Measurements from ENCODE around the gene PRRT1. TPM values are rescaled to one million over a fixed set of nuclear protein-coding genes. Genes with fewer than 3 reads are reported as not detected.
"Not testable (repeated sequence)": the region's sequence is repeated elsewhere in the genome, so short reads cannot be mapped to it uniquely, and the experiment has no call there.

The PRRT1 gene
- polyA plus RNA-seq, 2 of the 4 experiments (the other 2 are of a cell fraction), result 0.19 to 0.63 TPM

DNA sequence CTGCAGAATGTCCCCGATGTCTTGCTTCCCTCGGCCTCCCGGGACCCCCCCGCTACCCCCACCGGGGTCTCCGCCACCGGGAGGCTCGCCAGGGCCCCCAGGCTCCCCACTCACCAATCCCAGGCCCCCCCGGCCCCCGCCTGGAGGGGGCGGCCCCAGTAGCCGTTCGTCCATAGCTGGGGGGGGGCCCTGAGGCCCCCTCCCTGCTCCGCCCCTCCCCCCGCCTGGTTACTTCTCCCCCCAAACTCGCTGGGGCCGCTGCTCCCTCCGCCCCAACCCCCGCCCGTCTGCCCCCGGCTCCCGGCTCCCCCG is 38.0 kb upstream of the PRRT1 start:
- peak overlapping the region; percentile 99 for H3K4me2 ChIP-seq
- peak overlapping the region; percentile 94 for H3K4me3 ChIP-seq
- H3K9me3 ChIP-seq, result no peaks in the 10 kb centered on the region
- TF ChIP-seq RNF2 (IDR thresholded peaks at IDR 0.05; ENCODE audit: borderline replicate concordance, low read depth) (no peak), NR3C1 (IDR thresholded peaks at IDR 0.05) (no peak)
- H3K27ac ChIP-seq, result peak overlapping the region; percentile 99 to 100
- ChIA-PET POLR2A (interaction anchor here (1.0 kb wide), 1 partner anchor 62 kb away, joined by 4 read pairs; the partner anchor contains the start of gene ATF6B), CTCF (interaction anchor here (1.4 kb wide), 1 partner anchor 60 kb away, joined by 3 read pairs; no protein-coding TSS in a partner anchor)
- FAIRE-seq, result no peak
- no peak for DNase-seq (ENCODE audit: low read depth in 1 of 2, low spot score in 1 of 2)
- H3K4me1 ChIP-seq, result peaks cover 36% of the 10 kb centered on the region
- ATAC-seq, result no peak
- no CpG with 5 or more reads among the region's 23 CpGs for WGBS (ENCODE audit: missing lambda C conversion rate)

DNA sequence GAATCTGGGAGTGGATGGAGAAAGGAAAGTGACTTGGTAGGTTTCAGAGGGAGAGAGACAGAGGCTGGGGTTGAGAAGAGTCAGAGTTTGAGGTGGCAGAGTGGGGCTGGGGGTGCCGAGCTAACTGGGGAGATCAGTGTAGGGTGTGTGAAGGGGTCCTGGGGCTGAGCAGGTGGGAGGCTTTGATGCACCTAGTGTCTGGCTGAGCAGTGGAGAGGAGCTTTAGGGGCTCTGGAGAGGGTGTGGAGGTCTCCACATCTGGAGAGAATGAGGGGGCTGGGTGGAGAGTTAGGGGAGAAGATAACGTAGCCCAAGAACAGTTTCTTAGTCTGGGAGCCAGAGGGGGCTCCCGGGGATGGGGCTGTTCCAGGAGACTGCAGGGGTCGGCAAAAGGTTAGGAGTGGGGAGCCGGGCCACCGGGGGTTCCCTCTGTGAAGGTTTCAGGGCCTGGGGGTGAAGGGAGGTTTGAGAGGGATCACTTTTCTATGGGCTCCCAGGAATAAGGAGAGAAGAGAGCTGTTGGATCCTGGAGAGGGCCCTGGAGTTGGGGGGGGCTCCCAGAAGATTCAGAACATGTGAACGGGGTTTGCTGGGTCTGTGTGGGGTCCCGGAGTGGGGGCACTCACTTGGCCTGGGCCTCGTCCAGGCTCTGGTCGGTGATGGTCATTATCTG is 37.5 kb upstream of the PRRT1 start:
- Histone ChIP-seq H3K4me1 (peaks cover 38% of the 10 kb centered on the region), H3K27ac (peak overlapping the region; percentile 99 to 100), H3K9me3 (no peaks in the 10 kb centered on the region), H3K4me3 (peak overlapping the region; percentile 94), H3K4me2 (peak overlapping the region; percentile 99)
- FAIRE-seq (no peak), DNase-seq (ENCODE audit: low read depth in 1 of 2, low spot score in 1 of 2) (no peak), ATAC-seq (peak in 1 of 2 experiments; percentile 5; a peak in 2 of 6 replicates)
- ChIA-PET CTCF (interaction anchor here (1.4 kb wide), 1 partner anchor 10 kb away, joined by 6 read pairs; no protein-coding TSS in a partner anchor), POLR2A (interaction anchor here (1.1 kb wide), 1 partner anchor 12 kb away, joined by 3 read pairs; no protein-coding TSS in a partner anchor)
- TF ChIP-seq GATA3 (IDR thresholded peaks at IDR 0.05; ENCODE audit: borderline replicate concordance) (no peak), POLR2AphosphoS2 (conservative IDR thresholded peaks at IDR 0.05; ENCODE audit: low read length) (no peak), NPAS2 (CRISPR knock-in tag; IDR thresholded peaks at IDR 0.05; ENCODE audit: borderline replicate concordance) (no peak), CHD4 (IDR thresholded peaks at IDR 0.05; ENCODE audit: borderline replicate concordance) (no peak), KDM5A (IDR thresholded peaks at IDR 0.05) (no peak), JUN (IDR thresholded peaks at IDR 0.05) (no peak), ZFP36 (IDR thresholded peaks at IDR 0.05; ENCODE audit: borderline replicate concordance, partially characterized antibody) (no peak), SREBF2 (IDR thresholded peaks at IDR 0.05) (no peak)
- TF ChIP-seq, protein P1, sequence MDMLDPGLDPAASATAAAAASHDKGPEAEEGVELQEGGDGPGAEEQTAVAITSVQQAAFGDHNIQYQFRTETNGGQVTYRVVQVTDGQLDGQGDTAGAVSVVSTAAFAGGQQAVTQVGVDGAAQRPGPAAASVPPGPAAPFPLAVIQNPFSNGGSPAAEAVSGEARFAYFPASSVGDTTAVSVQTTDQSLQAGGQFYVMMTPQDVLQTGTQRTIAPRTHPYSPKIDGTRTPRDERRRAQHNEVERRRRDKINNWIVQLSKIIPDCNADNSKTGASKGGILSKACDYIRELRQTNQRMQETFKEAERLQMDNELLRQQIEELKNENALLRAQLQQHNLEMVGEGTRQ (IDR thresholded peaks at IDR 0.05), result no peak
- TF ChIP-seq, protein P2, sequence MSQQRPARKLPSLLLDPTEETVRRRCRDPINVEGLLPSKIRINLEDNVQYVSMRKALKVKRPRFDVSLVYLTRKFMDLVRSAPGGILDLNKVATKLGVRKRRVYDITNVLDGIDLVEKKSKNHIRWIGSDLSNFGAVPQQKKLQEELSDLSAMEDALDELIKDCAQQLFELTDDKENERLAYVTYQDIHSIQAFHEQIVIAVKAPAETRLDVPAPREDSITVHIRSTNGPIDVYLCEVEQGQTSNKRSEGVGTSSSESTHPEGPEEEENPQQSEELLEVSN (IDR thresholded peaks at IDR 0.05; ENCODE audit: borderline replicate concordance, low read depth), result no peak
- 18% methylated on average over 6 of the region's 10 CpGs for WGBS (ENCODE audit: missing lambda C conversion rate)

DNA sequence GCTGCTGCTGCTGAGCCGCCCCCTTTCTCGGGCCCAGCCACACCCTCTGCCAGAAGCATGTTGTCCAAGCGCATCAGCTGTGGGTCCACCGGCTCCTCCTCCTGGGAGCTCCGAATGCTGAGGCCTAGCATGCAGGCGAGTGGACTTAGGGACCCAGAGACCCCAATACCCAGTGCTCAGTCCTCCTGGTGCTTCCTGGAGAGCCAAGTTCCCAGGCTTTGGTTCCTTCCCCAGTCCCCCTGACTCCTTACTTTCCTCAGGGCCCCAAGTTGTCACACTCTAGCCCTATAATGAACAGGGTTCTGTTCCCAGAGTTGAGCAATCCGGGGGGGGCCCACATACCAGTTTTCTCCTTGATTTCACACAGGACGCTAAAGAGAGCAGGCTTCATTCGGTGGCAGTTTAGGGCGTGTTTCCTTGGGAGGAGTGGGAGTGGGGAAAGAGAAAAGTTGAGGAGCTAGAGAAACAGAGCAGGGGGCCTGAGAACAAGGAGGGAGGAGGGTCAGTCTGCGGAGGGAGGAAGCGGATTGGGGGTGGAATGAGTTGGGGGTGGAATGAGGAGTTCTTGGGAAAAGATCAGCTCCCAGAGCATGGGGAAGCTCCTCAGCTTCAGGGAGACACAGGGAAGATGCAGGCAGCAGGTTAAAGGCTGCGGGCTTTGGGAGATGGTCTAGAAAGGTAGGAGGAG is 36.8 kb upstream of the PRRT1 start:
- Histone ChIP-seq H3K4me2 (peak overlapping the region; percentile 99), H3K27ac (peak overlapping the region; percentile 99 to 100), H3K9me3 (no peaks in the 10 kb centered on the region), H3K4me1 (peaks cover 43% of the 10 kb centered on the region), H3K4me3 (peak overlapping the region; percentile 94)
- FAIRE-seq (no peak), ATAC-seq (no peak), DNase-seq (ENCODE audit: low read depth in 1 of 2, low spot score in 1 of 2) (no peak)
- ChIA-PET POLR2A (interaction anchor here (1.1 kb wide), 1 partner anchor 11 kb away, joined by 3 read pairs; no protein-coding TSS in a partner anchor), CTCF (interaction anchor here (1.4 kb wide), 1 partner anchor 9 kb away, joined by 6 read pairs; no protein-coding TSS in a partner anchor)
- TF ChIP-seq RARB (CRISPR knock-in tag; IDR thresholded peaks at IDR 0.05) (no peak), NPAS2 (CRISPR knock-in tag; IDR thresholded peaks at IDR 0.05; ENCODE audit: borderline replicate concordance) (no peak), HOXB5 (CRISPR knock-in tag; IDR thresholded peaks at IDR 0.05) (no peak), HEYL (CRISPR knock-in tag; IDR thresholded peaks at IDR 0.05) (no peak), FOSB (CRISPR knock-in tag; IDR thresholded peaks at IDR 0.05) (no peak)
- TF ChIP-seq, protein P3, sequence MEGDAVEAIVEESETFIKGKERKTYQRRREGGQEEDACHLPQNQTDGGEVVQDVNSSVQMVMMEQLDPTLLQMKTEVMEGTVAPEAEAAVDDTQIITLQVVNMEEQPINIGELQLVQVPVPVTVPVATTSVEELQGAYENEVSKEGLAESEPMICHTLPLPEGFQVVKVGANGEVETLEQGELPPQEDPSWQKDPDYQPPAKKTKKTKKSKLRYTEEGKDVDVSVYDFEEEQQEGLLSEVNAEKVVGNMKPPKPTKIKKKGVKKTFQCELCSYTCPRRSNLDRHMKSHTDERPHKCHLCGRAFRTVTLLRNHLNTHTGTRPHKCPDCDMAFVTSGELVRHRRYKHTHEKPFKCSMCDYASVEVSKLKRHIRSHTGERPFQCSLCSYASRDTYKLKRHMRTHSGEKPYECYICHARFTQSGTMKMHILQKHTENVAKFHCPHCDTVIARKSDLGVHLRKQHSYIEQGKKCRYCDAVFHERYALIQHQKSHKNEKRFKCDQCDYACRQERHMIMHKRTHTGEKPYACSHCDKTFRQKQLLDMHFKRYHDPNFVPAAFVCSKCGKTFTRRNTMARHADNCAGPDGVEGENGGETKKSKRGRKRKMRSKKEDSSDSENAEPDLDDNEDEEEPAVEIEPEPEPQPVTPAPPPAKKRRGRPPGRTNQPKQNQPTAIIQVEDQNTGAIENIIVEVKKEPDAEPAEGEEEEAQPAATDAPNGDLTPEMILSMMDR (IDR thresholded peaks at IDR 0.05), result no peak
- TF ChIP-seq, protein P4, sequence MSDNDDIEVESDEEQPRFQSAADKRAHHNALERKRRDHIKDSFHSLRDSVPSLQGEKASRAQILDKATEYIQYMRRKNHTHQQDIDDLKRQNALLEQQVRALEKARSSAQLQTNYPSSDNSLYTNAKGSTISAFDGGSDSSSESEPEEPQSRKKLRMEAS (IDR thresholded peaks at IDR 0.05), result no peak
- WGBS (ENCODE audit: missing lambda C conversion rate), result 65% methylated on average over 8 of the region's 13 CpGs

DNA sequence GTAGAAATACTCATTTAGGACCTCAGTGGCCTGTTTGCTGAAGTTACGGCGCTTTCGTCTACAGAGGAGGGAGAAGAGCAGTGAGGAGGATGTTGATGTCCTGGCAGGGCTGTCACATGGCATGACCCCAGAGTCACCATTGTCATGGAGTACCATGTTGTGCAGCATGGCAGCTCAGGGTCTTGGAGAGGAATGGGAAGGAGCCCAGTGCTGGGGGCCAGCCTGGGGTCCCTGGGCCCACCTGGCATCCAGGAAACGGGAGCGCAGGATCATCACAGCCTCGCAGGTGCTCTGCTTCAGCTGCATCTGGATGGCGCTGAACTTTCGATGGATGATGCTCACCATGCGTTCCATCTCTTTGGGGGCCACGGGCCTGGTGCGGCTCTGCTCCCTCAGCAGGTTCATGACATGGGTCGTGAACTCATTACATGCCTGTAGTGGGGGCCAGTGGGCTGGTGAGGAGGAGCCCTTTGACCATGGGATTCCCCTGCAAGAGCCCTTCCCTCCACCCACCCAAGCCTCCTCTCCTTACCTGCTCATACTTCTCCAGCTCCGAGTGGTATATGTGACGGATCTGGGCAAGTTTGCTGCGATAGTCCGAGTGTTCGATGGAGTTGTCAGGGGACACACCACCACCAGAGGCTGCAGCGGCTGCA is 36.1 kb upstream of the PRRT1 start:
- FAIRE-seq, result not testable (repeated sequence)
- POLR2A ChIA-PET, result interaction anchor here (1.1 kb wide), 1 partner anchor 10 kb away, joined by 3 read pairs; no protein-coding TSS in a partner anchor

More for the DNA sequence above, 36.1 kb upstream of the PRRT1 start:
- ATAC-seq; DNase-seq (ENCODE audit: low read depth in 1 of 2, low spot score in 1 of 2); H3K9me3 ChIP-seq; H3K27ac ChIP-seq; H3K4me3 ChIP-seq: not testable (repeated sequence)
- CTCF ChIA-PET, result interaction anchor here (0.8 to 1.4 kb wide), 2 partner anchors 8 to 9 kb away, joined by 3 to 6 read pairs; no protein-coding TSS in a partner anchor
- 89% methylated on average over 7 of the region's 18 CpGs for WGBS (ENCODE audit: missing lambda C conversion rate)
- Histone ChIP-seq H3K4me1 (peaks cover 43% of the 10 kb centered on the region), H3K4me2 (peak overlapping the region; percentile 99; the same call in 2 of the 3 replicates)
